H1 (cell line): ENCODE data around the gene GMPPA. TPM values are rescaled to one million over a fixed set of nuclear protein-coding genes. Genes with fewer than 3 reads are reported as not detected.

Experiments
- polyA plus RNA-seq, 7 experiments: library from polyadenylated mRNA; depleted of rRNA in 3 of 7; stranded (reverse) in 5 of 7; unstranded in 2 of 7; fragments of >200 nt in 5 of 7; fragments of 200-250 nt in 2 of 7; gene quantifications; 1 replicate in 5 of 7; 2 replicates in 1 of 7; 4 replicates in 1 of 7; pipeline versions ENCODE4 v1.2.1 to v1.2.3, GENCODE V29; 2011 to 2013; ENCODE audit warnings: missing spikeins in 2 of 7, mixed read lengths in 2 of 7
- total RNA-seq: library from RNA; stranded (reverse); fragmentation: NEBNext Ultra II Directional; extraction: Animal tissue kit (Norgen Biotek cat#: 25700); gene quantifications from 2 replicates; pipeline ENCODE4 v1.2.1, GENCODE V29; 2021
- TF ChIP-seq, protein P1 (sequence below): fragments of 300-600 bp; sonication (generic); IDR thresholded peaks from 2 replicates; pipeline ENCODE4 v1.7.1; 2012; ENCODE audit warnings: low read length, moderate library complexity, mild to moderate bottlenecking, inconsistent platforms; ENCODE audit not compliant: insufficient replicate concordance

GMPPA gene
- total and polyA plus RNA-seq, 2 of the 8 experiments (the other 6 are each of a cell fraction or from before 2014, with no cell fraction given), result 34.3 to 98.8 TPM

DNA sequence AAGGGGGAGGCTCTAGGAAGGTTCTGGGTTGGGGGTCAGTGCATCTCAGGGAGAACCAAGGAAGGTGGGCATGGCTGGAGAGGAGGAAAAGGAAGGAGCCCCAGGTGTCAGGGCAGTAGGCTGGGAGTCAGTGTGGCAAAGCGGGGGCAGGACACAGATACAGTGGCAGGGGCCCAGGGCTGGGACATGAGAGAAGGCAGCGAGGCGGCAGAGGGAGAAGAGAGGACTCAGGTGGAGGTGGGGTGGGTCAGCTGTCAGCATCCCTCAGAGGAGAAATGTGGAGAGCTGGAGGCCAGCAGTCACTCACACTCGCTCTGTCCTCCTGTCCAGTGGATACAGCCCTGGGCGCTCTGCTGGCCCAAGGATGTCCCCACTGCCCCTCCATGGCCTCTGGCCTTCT, 5.6 kb upstream of the GMPPA start (continued):
- TF ChIP-seq, protein P1, sequence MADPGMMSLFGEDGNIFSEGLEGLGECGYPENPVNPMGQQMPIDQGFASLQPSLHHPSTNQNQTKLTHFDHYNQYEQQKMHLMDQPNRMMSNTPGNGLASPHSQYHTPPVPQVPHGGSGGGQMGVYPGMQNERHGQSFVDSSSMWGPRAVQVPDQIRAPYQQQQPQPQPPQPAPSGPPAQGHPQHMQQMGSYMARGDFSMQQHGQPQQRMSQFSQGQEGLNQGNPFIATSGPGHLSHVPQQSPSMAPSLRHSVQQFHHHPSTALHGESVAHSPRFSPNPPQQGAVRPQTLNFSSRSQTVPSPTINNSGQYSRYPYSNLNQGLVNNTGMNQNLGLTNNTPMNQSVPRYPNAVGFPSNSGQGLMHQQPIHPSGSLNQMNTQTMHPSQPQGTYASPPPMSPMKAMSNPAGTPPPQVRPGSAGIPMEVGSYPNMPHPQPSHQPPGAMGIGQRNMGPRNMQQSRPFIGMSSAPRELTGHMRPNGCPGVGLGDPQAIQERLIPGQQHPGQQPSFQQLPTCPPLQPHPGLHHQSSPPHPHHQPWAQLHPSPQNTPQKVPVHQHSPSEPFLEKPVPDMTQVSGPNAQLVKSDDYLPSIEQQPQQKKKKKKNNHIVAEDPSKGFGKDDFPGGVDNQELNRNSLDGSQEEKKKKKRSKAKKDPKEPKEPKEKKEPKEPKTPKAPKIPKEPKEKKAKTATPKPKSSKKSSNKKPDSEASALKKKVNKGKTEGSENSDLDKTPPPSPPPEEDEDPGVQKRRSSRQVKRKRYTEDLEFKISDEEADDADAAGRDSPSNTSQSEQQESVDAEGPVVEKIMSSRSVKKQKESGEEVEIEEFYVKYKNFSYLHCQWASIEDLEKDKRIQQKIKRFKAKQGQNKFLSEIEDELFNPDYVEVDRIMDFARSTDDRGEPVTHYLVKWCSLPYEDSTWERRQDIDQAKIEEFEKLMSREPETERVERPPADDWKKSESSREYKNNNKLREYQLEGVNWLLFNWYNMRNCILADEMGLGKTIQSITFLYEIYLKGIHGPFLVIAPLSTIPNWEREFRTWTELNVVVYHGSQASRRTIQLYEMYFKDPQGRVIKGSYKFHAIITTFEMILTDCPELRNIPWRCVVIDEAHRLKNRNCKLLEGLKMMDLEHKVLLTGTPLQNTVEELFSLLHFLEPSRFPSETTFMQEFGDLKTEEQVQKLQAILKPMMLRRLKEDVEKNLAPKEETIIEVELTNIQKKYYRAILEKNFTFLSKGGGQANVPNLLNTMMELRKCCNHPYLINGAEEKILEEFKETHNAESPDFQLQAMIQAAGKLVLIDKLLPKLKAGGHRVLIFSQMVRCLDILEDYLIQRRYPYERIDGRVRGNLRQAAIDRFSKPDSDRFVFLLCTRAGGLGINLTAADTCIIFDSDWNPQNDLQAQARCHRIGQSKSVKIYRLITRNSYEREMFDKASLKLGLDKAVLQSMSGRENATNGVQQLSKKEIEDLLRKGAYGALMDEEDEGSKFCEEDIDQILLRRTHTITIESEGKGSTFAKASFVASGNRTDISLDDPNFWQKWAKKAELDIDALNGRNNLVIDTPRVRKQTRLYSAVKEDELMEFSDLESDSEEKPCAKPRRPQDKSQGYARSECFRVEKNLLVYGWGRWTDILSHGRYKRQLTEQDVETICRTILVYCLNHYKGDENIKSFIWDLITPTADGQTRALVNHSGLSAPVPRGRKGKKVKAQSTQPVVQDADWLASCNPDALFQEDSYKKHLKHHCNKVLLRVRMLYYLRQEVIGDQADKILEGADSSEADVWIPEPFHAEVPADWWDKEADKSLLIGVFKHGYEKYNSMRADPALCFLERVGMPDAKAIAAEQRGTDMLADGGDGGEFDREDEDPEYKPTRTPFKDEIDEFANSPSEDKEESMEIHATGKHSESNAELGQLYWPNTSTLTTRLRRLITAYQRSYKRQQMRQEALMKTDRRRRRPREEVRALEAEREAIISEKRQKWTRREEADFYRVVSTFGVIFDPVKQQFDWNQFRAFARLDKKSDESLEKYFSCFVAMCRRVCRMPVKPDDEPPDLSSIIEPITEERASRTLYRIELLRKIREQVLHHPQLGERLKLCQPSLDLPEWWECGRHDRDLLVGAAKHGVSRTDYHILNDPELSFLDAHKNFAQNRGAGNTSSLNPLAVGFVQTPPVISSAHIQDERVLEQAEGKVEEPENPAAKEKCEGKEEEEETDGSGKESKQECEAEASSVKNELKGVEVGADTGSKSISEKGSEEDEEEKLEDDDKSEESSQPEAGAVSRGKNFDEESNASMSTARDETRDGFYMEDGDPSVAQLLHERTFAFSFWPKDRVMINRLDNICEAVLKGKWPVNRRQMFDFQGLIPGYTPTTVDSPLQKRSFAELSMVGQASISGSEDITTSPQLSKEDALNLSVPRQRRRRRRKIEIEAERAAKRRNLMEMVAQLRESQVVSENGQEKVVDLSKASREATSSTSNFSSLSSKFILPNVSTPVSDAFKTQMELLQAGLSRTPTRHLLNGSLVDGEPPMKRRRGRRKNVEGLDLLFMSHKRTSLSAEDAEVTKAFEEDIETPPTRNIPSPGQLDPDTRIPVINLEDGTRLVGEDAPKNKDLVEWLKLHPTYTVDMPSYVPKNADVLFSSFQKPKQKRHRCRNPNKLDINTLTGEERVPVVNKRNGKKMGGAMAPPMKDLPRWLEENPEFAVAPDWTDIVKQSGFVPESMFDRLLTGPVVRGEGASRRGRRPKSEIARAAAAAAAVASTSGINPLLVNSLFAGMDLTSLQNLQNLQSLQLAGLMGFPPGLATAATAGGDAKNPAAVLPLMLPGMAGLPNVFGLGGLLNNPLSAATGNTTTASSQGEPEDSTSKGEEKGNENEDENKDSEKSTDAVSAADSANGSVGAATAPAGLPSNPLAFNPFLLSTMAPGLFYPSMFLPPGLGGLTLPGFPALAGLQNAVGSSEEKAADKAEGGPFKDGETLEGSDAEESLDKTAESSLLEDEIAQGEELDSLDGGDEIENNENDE, result no peak
- TF ChIP-seq, all 59 proteins: peak for 1
